GM12801 (cell line): ENCODE results near the gene ABAT.

Experiments
- CTCF ChIP-seq: IDR thresholded peaks from one replicate; pipeline ENCODE4 v1.5.1; 2011; ENCODE audit warnings: control low read depth; ENCODE audit not compliant: insufficient read length; ENCODE audit errors: extremely low read depth

Gene ABAT

DNA sequence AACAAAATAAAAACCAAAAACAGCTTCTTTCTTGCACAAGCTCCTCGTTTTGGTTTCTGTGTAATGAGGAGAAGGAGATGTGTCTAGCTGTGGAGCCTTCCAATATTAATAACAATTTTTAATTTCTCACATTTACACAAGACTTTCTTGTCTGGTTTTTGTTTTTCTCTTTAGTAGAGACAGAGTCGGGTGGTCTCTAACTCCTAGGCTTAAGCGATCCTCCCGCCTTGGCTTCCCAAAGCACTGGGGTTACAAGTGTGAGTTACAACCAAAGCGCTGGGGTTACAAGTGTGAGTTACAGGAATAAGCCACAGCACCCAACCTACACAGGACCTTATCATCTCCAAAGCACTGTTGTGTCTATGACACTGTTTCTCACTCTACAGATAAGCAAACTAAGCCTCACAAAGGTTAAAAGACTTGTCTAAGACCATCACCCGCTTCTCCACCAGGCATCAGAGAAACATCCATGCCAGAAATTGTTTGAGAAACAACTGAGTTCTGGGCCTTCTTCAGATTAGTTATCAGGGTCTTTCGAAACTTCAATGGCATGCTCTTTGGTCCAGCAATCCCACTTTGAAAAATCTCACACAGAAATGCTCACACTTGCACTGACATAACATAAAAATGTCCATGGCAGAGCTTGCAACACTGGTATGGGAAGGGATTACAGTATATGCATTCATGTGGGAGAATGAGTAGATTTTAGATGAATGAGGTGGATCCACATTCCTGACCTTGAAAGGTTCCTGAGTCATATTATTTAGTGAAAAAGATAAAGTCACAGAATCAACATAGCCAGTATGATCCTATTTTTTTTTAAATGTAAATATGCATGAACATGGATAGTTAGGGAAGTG, 3.9 kb downstream of the ABAT start:
- TF ChIP-seq CTCF, result no peak

- no peak for TF ChIP-seq CTCF
Observed at GRCh38 chr16:8679151-8679550, 4.7 kb downstream of the ABAT start.

GRCh38 chr16:8682551-8683259, 8.3 kb downstream of the ABAT start:
- TF ChIP-seq CTCF, result no peak

DNA sequence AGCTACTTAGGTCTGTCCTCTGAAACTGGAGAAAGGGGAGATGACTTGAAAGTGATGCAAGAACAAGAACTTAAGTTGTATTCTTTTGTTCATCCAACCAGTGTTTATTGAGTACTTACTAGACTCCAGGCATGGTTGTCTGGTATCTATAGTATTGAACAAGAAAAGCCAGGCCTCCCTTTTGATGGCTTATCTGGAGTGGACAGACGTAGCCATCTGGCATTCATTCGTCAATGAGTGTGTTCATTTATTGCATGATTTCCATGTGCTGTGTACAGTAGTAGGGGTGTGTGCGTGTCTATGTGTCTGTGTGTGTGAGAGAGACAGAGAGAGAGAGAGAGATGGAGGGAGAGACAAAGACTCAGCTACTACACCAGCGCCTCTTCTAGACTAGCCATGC, 9.2 kb downstream of the ABAT start:
- TF ChIP-seq CTCF, result no peak

DNA sequence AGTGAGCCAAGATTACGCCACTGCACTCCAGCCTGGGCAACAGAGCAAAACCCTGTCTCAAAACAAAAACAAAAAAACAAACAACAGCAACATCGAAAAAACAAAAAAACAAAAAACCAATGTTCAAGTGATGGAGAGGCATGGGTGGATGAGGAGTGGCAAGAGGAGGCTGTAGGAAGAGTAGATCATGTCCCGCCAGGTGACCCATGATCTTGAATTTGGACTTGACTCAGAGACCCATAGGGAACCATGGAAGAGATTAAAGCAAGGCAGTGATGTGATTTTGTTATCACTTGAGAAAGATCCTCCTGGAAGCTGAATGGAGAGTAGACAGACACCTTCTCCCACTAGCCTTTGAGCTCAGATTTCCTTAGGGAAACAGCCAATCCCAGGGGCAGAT, 11.2 kb downstream of the ABAT start:
- TF ChIP-seq CTCF, result no peak

- TF ChIP-seq CTCF, result no peak
Observed at GRCh38 chr16:8686031-8686621, 11.7 kb downstream of the ABAT start.

DNA sequence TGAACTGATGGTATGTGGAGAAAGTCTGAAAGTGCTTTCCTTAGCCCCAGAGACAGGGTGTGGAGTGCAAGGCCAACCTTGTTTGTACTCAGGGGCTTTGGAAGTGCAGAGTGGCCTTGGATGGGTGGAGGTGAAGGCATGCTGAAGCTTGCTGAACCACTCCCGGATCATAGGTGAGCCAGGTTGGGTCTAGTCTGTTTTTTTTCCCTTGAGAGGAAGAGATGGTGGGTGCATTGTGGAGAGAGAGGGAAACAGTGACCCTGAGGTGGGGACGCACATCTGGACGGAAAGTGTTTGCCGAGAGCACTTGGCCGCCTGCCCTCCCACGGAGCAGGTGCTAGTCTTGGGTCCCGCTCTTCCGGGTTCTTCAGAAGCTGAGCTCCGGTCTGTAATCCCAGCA, 12.5 kb downstream of the ABAT start:
- no peak for TF ChIP-seq CTCF
